ENCODE data around the gene PLCD3.
A peak's percentile ranks its signal among the peaks of the same experiment; 100 is the strongest.

PLCD3 gene

DNA sequence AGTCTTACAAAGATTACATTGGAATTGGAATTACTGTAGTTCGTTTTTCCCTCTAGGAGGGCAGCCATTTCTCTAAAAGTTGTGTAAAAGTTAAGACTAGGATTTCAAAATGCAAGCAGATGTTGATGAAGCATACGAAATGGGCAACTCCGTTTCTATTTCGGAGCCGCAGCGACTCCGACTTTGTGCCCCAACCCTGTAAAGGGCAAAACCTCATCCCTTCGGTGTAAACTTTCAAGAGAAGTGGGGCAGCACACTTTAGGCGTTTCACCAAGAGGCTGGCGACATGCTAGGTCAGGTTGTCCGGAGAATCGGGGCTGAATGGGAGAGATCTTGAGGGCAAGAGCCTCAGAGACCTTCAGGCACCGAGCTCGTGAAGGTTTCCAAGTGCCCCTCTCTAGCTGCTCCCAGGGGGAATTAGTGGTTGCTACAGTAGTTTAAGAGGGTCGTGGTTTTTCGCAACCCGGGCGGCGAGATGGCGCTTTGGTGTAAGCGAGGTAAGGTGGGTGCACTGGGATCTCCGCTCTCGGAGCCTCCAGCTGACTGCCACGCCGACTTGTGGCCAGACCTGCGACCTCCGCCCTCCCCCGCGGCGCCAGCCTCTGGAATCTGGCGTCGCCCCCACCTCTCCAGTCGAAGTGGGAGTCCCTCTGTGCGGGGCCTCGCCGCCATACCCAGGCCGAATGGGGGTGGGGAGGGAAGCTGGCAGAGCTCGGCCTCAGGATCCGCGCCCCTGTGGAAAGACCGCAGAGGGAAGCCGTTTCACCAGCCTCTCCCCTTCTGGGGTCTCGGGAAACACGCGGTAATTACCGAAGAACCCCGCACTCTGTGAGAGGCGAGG lies 28.4 kb upstream of the PLCD3 start:
- no peaks in the 10 kb centered on the region for H3K27me3 ChIP-seq (ENCODE audit: insufficient read depth, low read length)

DNA sequence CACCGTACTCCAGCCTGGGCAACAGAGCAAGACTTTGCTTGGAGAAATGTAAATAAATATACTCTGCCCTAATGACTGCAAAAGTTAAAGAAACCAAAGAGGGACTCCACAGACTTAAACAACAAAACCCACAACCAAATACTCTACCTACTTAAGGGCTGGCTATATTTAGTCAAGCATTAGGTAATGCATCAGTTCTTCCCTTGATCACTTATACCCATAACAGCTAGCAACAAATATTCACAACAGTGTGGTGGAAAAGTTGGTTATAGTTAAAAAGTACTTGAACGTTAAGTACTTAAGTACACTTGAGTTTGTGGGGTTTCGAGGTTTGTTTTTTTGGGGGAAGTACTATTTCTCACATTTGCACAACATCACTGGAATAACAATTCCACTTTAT lies 23.9 kb upstream of the PLCD3 start:
- Histone ChIP-seq H2AFZ (ENCODE audit: low read depth, low read length) (no peak overlapping the region), H3K9me3 (ENCODE audit: low read length) (no peaks in the 10 kb centered on the region), H3K4me1 (ENCODE audit: insufficient read depth, low read length) (peaks cover 16% of the 10 kb centered on the region), H3K36me3 (ENCODE audit: insufficient read depth, low read length) (no peaks in the 10 kb centered on the region), H3K27me3 (ENCODE audit: insufficient read depth, low read length) (no peaks in the 10 kb centered on the region), H3K4me3 (ENCODE audit: low read length) (no peak overlapping the region)

More for the DNA sequence above, 28.4 kb upstream of the PLCD3 start:
- H3K9me3 ChIP-seq (ENCODE audit: low read length): no peaks in the 10 kb centered on the region
- H2AFZ ChIP-seq (ENCODE audit: low read depth, low read length): peak overlapping the region; percentile 42
- peak overlapping the region; percentile 93 for H3K4me3 ChIP-seq (ENCODE audit: low read length)
- peaks cover 2% of the 10 kb centered on the region for H3K36me3 ChIP-seq (ENCODE audit: insufficient read depth, low read length)
- peaks cover 18% of the 10 kb centered on the region for H3K4me1 ChIP-seq (ENCODE audit: insufficient read depth, low read length)

DNA sequence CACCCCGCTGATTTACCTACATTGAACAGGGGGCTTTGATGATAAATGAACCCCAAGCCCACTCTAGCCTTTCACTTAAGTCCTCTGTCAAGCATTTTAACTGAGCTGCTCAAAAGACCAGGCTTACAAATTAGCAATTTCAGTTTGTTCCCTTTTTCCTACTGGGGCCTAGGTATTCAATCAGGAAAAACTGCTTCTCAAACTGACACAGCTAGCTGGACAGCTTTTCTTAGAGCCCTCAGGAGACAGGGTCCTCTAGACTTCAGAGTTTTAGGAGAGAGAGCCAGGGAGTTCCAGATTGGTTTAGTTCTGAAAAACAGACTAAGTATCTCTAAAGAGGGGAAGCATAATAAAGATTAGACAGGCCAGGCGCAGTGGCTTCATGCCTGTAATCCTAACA lies 23.2 kb upstream of the PLCD3 start:
- Histone ChIP-seq H3K36me3 (ENCODE audit: insufficient read depth, low read length) (no peaks in the 10 kb centered on the region), H2AFZ (ENCODE audit: low read depth, low read length) (no peak overlapping the region), H3K4me1 (ENCODE audit: insufficient read depth, low read length) (peaks cover 23% of the 10 kb centered on the region), H3K4me3 (ENCODE audit: low read length) (no peak overlapping the region), H3K27me3 (ENCODE audit: insufficient read depth, low read length) (no peaks in the 10 kb centered on the region), H3K9me3 (ENCODE audit: low read length) (no peaks in the 10 kb centered on the region)

GRCh38 chr17:45155029-45155428 lies 22.7 kb upstream of the PLCD3 start:
- Histone ChIP-seq H3K36me3 (ENCODE audit: insufficient read depth, low read length) (no peaks in the 10 kb centered on the region), H3K4me3 (ENCODE audit: low read length) (no peak overlapping the region), H2AFZ (ENCODE audit: low read depth, low read length) (no peak overlapping the region), H3K4me1 (ENCODE audit: insufficient read depth, low read length) (peaks cover 21% of the 10 kb centered on the region), H3K27me3 (ENCODE audit: insufficient read depth, low read length) (no peaks in the 10 kb centered on the region), H3K9me3 (ENCODE audit: low read length) (no peaks in the 10 kb centered on the region)

GRCh38 chr17:45150911-45151809 lies 18.8 kb upstream of the PLCD3 start:
- peak overlapping the region; percentile 79 for H3K4me3 ChIP-seq (ENCODE audit: low read length)
- H3K36me3 ChIP-seq (ENCODE audit: insufficient read depth, low read length): no peaks in the 10 kb centered on the region
- no peak overlapping the region for H2AFZ ChIP-seq (ENCODE audit: low read depth, low read length)
- H3K27me3 ChIP-seq (ENCODE audit: insufficient read depth, low read length): no peaks in the 10 kb centered on the region
- H3K9me3 ChIP-seq (ENCODE audit: low read length): no peaks in the 10 kb centered on the region
- peaks cover 24% of the 10 kb centered on the region for H3K4me1 ChIP-seq (ENCODE audit: insufficient read depth, low read length)

DNA sequence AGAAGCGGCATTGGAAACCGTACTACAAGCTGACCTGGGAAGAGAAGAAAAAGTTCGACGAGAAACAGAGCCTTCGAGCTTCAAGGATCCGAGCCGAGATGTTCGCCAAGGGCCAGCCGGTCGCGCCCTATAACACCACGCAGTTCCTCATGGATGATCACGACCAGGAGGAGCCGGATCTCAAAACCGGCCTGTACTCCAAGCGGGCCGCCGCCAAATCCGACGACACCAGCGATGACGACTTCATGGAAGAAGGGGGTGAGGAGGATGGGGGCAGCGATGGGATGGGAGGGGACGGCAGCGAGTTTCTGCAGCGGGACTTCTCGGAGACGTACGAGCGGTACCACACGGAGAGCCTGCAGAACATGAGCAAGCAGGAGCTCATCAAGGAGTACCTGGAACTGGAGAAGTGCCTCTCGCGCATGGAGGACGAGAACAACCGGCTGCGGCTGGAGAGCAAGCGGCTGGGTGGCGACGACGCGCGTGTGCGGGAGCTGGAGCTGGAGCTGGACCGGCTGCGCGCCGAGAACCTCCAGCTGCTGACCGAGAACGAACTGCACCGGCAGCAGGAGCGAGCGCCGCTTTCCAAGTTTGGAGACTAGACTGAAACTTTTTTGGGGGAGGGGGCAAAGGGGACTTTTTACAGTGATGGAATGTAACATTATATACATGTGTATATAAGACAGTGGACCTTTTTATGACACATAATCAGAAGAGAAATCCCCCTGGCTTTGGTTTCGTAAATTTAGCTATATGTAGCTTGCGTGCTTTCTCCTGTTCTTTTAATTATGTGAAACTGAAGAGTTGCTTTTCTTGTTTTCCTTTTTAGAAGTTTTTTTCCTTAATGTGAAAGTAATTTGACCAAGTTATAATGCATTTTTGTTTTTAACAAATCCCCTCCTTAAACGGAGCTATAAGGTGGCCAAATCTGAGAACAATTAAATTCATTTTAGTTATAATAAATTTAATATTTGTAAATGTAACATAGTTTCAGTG lies 17.7 kb upstream of the PLCD3 start:
- no peak overlapping the region for H2AFZ ChIP-seq (ENCODE audit: low read depth, low read length)
- peak overlapping the region; percentile 79 for H3K4me3 ChIP-seq (ENCODE audit: low read length)
- no peaks in the 10 kb centered on the region for H3K9me3 ChIP-seq (ENCODE audit: low read length)
- H3K27me3 ChIP-seq (ENCODE audit: insufficient read depth, low read length): no peaks in the 10 kb centered on the region
- H3K4me1 ChIP-seq (ENCODE audit: insufficient read depth, low read length): peaks cover 24% of the 10 kb centered on the region
- H3K36me3 ChIP-seq (ENCODE audit: insufficient read depth, low read length): no peaks in the 10 kb centered on the region

- H3K27me3 ChIP-seq (ENCODE audit: insufficient read depth, low read length): no peaks in the 10 kb centered on the region
- H3K36me3 ChIP-seq (ENCODE audit: insufficient read depth, low read length): no peaks in the 10 kb centered on the region
- H3K9me3 ChIP-seq (ENCODE audit: low read length): no peaks in the 10 kb centered on the region
- H3K4me1 ChIP-seq (ENCODE audit: insufficient read depth, low read length): peaks cover 24% of the 10 kb centered on the region
- peak overlapping the region; percentile 79 for H3K4me3 ChIP-seq (ENCODE audit: low read length)
- no peak overlapping the region for H2AFZ ChIP-seq (ENCODE audit: low read depth, low read length)
Measured at GRCh38 chr17:45149037-45149668, 16.8 kb upstream of the PLCD3 start.

- Histone ChIP-seq H2AFZ (ENCODE audit: low read depth, low read length) (peak within 1 kb of the TSS; percentile 59), H3K9me3 (ENCODE audit: low read length) (no peaks in the 10 kb centered on the region), H3K4me1 (ENCODE audit: insufficient read depth, low read length) (peaks cover 30% of the 10 kb centered on the region), H3K27me3 (ENCODE audit: insufficient read depth, low read length) (no peaks in the 10 kb centered on the region), H3K36me3 (ENCODE audit: insufficient read depth, low read length) (no peaks in the 10 kb centered on the region), H3K4me3 (ENCODE audit: low read length) (peak within 1 kb of the TSS; percentile 79)
Measured at GRCh38 chr17:45148183-45149036, 16.1 kb upstream of the PLCD3 start, which contains the start of gene HEXIM1. HEXIM1 (plus strand) TSS chr17:45148475; CDS start chr17:45149191, 716 bp downstream.

DNA sequence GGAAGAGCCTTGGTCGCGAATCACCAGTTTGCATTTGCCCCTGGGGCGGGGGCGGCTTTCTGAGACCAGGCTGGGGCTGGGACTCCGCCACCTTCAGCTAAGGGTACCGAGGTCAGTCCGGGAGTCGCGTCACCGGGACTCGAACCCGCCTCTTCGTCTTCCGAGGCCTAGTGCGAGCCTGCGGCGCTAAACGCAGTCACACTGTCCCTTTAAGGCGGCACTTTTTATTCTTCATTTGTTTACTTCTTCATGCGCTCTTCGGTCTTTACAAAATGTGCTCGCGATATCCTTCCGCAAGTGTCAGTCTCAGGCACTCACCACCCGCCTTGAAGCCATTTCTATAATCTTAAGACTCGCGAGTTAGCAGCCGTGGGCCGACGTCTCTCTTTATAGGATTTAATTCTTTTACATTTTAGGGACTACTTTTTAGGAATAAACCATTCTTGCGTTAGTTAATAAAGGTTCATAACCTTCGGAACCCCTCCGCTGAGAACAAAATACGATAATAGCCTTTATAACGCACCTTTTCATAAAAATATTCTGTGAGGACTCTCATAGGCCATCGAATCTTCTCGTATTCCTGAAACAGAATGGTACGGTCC lies 15.4 kb upstream of the PLCD3 start:
- Histone ChIP-seq H3K36me3 (ENCODE audit: insufficient read depth, low read length) (no peaks in the 10 kb centered on the region), H3K27me3 (ENCODE audit: insufficient read depth, low read length) (no peaks in the 10 kb centered on the region), H3K4me1 (ENCODE audit: insufficient read depth, low read length) (peaks cover 30% of the 10 kb centered on the region), H2AFZ (ENCODE audit: low read depth, low read length) (peak overlapping the region; percentile 59), H3K4me3 (ENCODE audit: low read length) (peak overlapping the region; percentile 69), H3K9me3 (ENCODE audit: low read length) (no peaks in the 10 kb centered on the region)

DNA sequence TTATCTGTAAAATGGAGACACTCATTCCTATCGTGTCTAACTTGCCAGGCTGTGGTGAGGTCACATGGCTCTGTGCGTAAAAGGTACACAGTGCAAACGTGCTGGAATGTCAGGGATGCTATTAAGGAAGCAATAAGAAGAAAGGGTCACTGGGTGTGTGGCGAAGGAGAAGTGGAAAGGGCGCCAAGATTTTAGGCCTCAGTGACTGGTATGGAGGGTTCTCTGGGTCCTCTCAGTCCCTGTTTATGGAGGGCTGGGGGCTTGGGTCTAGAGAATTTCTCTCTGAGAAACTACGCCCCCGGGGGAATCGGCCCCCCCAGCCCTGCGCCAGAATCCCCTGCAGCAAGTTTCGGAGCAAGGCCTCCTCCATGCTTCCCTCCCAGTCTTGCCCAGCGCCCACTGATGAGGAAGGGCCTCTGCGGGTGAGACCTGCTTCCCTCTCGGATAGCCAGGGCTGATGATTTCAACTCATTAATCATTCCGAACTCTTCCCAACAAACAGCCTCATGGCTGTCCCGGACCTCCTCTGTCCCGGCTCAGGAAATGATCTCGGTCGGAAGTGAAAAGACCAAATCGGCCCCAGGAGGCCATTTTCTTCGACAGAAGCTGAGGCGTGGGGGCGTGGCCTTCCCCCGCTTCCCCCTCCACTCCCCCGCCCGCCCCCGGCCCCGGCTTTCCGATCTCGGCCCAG lies 14.7 kb upstream of the PLCD3 start:
- Histone ChIP-seq H3K27me3 (ENCODE audit: insufficient read depth, low read length) (no peaks in the 10 kb centered on the region), H3K9me3 (ENCODE audit: low read length) (no peaks in the 10 kb centered on the region), H3K36me3 (ENCODE audit: insufficient read depth, low read length) (no peaks in the 10 kb centered on the region), H3K4me1 (ENCODE audit: insufficient read depth, low read length) (peaks cover 30% of the 10 kb centered on the region), H2AFZ (ENCODE audit: low read depth, low read length) (peak overlapping the region; percentile 52), H3K4me3 (ENCODE audit: low read length) (peak overlapping the region; percentile 69)

GRCh38 chr17:45146592-45146889 lies 14.2 kb upstream of the PLCD3 start:
- Histone ChIP-seq H2AFZ (ENCODE audit: low read depth, low read length) (no peak overlapping the region), H3K4me3 (ENCODE audit: low read length) (peak overlapping the region; percentile 69)

More at GRCh38 chr17:45146592-45146889, 14.2 kb upstream of the PLCD3 start:
- H3K9me3 ChIP-seq (ENCODE audit: low read length): no peaks in the 10 kb centered on the region
- H3K4me1 ChIP-seq (ENCODE audit: insufficient read depth, low read length): peaks cover 27% of the 10 kb centered on the region
- H3K27me3 ChIP-seq (ENCODE audit: insufficient read depth, low read length): no peaks in the 10 kb centered on the region
- no peaks in the 10 kb centered on the region for H3K36me3 ChIP-seq (ENCODE audit: insufficient read depth, low read length)

All from neuron (in vitro differentiated cells).